ENCODE measurements around the gene CLTA.
"Not testable (repeated sequence)": the region's sequence is repeated elsewhere in the genome, so short reads cannot be mapped to it uniquely, and the experiment has no call there.

Gene CLTA

GRCh38 chr9:36151316-36152210 lies 39.2 kb upstream of the CLTA start:
- no peak for TF ChIP-seq CTCF (conservative IDR thresholded peaks at IDR 0.05)
- TF ChIP-seq ZFX (IDR thresholded peaks at IDR 0.05) = no peak
- no peak overlapping the region for H3K27ac ChIP-seq

DNA sequence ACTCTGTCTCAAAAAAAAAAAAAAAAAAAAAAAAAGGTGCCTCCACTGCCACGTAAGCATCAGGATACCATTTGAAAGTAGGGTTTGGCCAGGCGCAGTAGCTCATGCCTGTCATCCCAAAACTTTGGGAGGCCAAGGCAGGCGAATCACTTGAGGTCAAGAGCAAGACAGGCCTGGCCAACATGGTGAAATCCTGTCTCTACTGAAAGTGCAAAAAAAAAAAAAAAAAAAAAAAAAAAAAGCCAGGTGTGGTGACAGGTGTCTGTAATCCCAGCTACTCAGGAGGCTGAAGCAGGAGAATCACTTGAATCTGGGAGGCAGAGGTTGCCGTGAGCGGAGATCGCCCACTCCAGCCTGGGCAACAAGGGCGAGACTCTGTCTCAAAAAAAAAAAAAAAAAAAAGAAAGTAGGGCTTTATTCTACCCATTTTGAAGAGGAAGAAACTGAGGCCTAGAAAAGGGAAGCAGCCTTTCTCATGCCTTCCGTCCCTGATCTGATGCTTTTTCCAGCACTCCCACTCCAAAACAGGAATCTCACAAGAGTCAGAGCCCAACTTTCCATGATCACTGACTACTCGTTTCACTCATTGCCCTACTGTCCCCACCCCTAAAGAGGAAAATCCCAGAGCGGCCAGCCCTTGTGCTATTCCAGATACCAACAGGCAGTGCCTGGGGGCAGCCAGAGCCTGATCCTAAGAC lies 37.8 kb upstream of the CLTA start:
- no peak overlapping the region for H3K27ac ChIP-seq

GRCh38 chr9:36153746-36154145 lies 37.0 kb upstream of the CLTA start:
- TF ChIP-seq CTCF (conservative IDR thresholded peaks at IDR 0.05) (no peak), ZFX (IDR thresholded peaks at IDR 0.05) (no peak)
- H3K27ac ChIP-seq = no peak overlapping the region

More for the DNA sequence above, 37.8 kb upstream of the CLTA start:
- no peak for TF ChIP-seq ZFX (IDR thresholded peaks at IDR 0.05)
- TF ChIP-seq CTCF (conservative IDR thresholded peaks at IDR 0.05) = no peak

- H3K27ac ChIP-seq = no peak overlapping the region
- TF ChIP-seq CTCF (conservative IDR thresholded peaks at IDR 0.05) (no peak), ZFX (IDR thresholded peaks at IDR 0.05) (no peak)
Measured at GRCh38 chr9:36154331-36154952, 36.3 kb upstream of the CLTA start.

GRCh38 chr9:36156116-36156515 lies 34.6 kb upstream of the CLTA start:
- no peak overlapping the region for H3K27ac ChIP-seq
- TF ChIP-seq ZFX (IDR thresholded peaks at IDR 0.05) (no peak), CTCF (conservative IDR thresholded peaks at IDR 0.05) (no peak)

- no peak for TF ChIP-seq CTCF (conservative IDR thresholded peaks at IDR 0.05)
- TF ChIP-seq ZFX (IDR thresholded peaks at IDR 0.05) = no peak
- no peak overlapping the region for H3K27ac ChIP-seq
Measured at GRCh38 chr9:36158122-36158521, 32.6 kb upstream of the CLTA start.

GRCh38 chr9:36158917-36159316 lies 31.8 kb upstream of the CLTA start:
- H3K27ac ChIP-seq = no peak overlapping the region
- no peak for TF ChIP-seq ZFX (IDR thresholded peaks at IDR 0.05)
- no peak for TF ChIP-seq CTCF (conservative IDR thresholded peaks at IDR 0.05)

DNA sequence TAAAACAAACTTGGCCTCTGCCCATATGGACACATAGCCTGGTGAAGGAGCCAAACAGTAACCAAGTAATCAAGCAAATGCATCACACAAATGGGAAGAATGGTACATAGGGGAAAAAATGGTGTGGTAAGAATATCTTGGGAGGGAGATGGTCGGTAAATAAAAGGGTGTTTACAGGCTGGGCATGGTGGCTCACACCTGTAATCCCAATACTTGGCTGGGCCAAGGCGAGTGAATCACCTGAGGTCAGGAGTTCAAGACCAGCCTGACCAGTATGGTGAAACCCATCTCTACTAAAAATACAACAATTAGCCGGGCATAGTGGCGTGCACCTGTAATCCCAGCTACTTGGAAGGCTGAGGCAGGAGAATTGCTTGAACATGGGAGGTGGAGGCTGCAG lies 31.2 kb upstream of the CLTA start:
- H3K27ac ChIP-seq = not testable (repeated sequence)

GRCh38 chr9:36160126-36160525 lies 30.6 kb upstream of the CLTA start:
- H3K27ac ChIP-seq = not testable (repeated sequence)
